ENCODE measurements around the gene PALS1. TPM values are rescaled to one million over a fixed set of nuclear protein-coding genes. Genes with fewer than 3 reads are reported as not detected.

Gene PALS1
- total and polyA plus RNA-seq, 2 experiments from 2014 or later, result 15.3 to 36.5 TPM

DNA sequence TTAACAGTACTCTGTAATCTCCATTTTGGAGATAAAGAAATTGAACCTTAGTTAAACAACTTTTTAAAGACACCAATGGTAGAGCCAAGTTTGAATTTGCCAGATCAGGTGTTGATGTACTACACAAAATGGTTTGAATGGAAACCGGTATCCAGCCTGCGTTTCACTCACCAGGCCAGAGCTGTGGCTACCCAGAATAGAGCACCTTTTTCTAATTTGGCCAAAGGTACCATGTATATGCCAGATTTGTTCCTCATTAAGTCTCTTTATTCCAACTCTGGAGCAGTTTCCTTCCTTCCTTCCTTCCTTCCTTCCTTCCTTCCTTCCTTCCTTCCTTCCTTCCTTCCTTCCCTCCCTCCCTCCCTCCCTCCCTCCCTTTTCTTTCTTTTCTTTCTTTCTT lies 39.3 kb downstream of the PALS1 start:
- Histone ChIP-seq H2AFZ (no peak overlapping the region), H3K4me2 (ENCODE audit: unreplicated experiment) (no peak overlapping the region), H3K4me3 (no peak overlapping the region), H3K27ac (no peak overlapping the region), H3K79me2 (ENCODE audit: insufficient read depth) (peaks cover 93% of the 10 kb centered on the region), H3K4me1 (ENCODE audit: insufficient read depth) (no peaks in the 10 kb centered on the region), H3K9me3 (ENCODE audit: low read depth) (no peaks in the 10 kb centered on the region), H3F3A (ENCODE audit: insufficient read depth) (no peaks in the 10 kb centered on the region), H3K36me3 (ENCODE audit: low read depth) (0 out of 2 replicates have a peak, but pooled peaks cover 3% of the 10 kb centered on the region), H3K9me2 (ENCODE audit: insufficient read depth) (no peaks in the 10 kb centered on the region; the same call in 1 of the 2 replicates), H4K20me1 (ENCODE audit: insufficient read depth) (0 out of 2 replicates have a peak, but pooled peaks cover 7% of the 10 kb centered on the region), H3K27me3 (replicated peaks; ENCODE audit: insufficient read depth) (no peaks in the 10 kb centered on the region), H3K9ac (no peak overlapping the region)
- TF ChIP-seq EZH2phosphoT487 (IDR thresholded peaks at IDR 0.05; ENCODE audit: insufficient read depth, low read depth) (no peak), EZH2 (IDR thresholded peaks at IDR 0.05; ENCODE audit: insufficient read depth, poor library complexity, severe bottlenecking) (no peak)
- DNase-seq, result no peak
- 97 to 98% methylated on average over 2 of the region's 2 CpGs for WGBS, 2 experiments (ENCODE audit: low coverage in 1 of 2, low lambda C conversion rate in 2 of 2, missing lambda C conversion rate in 2 of 2)
- in situ Hi-C loops (cut with MboI), result loop anchor here (25.0 kb wide), 1 partner anchor 643 kb away; no protein-coding TSS in a partner anchor

DNA sequence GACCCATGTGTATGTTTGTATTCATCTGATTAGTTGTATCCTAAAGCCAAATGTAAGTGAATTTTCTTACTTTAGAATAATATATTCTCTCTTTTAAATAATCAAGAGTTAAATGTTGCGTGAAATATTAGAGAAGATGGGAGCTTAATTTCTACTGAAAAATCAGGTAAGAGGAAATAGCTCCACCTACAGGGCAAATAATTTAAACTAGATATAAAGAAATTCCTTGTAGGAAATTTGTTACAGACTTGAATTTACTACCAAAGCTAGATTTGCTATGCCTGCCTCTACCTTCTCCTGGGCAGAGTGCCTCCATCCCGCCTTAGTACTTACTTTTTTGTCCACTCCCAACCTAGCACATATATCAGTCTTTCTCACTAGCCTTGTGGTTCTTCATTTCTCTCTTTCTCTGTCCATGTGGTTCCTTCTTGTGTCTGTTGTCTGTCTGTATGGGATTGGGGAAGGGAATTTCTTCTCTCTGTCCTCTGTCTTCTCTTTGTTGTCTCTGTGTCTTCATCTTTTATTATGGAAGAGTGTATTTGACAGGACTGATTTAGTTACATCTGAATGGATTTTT lies 44.7 kb downstream of the PALS1 start:
- WGBS, 2 experiments (ENCODE audit: low coverage in 1 of 2, low lambda C conversion rate in 2 of 2, missing lambda C conversion rate in 2 of 2), result 22 to 26% methylated on average over 2 of the region's 2 CpGs
- Histone ChIP-seq H3K4me3 (no peak overlapping the region), H3K79me2 (ENCODE audit: insufficient read depth) (peaks cover 83% of the 10 kb centered on the region), H3F3A (ENCODE audit: insufficient read depth) (no peaks in the 10 kb centered on the region), H3K27ac (no peak overlapping the region), H3K36me3 (ENCODE audit: low read depth) (no peaks in the 10 kb centered on the region), H3K4me2 (ENCODE audit: unreplicated experiment) (no peak overlapping the region), H3K9me3 (ENCODE audit: low read depth) (no peaks in the 10 kb centered on the region), H3K27me3 (replicated peaks; ENCODE audit: insufficient read depth) (no peaks in the 10 kb centered on the region), H2AFZ (no peak overlapping the region), H3K9me2 (ENCODE audit: insufficient read depth) (no peaks in the 10 kb centered on the region), H3K9ac (no peak overlapping the region), H4K20me1 (ENCODE audit: insufficient read depth) (no peaks in the 10 kb centered on the region), H3K4me1 (ENCODE audit: insufficient read depth) (no peaks in the 10 kb centered on the region)
- in situ Hi-C loops (cut with MboI), result loop anchor here (25.0 kb wide), 1 partner anchor 649 kb away; no protein-coding TSS in a partner anchor
- peak; percentile 62 for DNase-seq
- TF ChIP-seq EZH2phosphoT487 (IDR thresholded peaks at IDR 0.05; ENCODE audit: insufficient read depth, low read depth), result no peak
- no peak for TF ChIP-seq EZH2 (IDR thresholded peaks at IDR 0.05; ENCODE audit: insufficient read depth, poor library complexity, severe bottlenecking)

Other genes with a start within 250 kb of the PALS1 start
- gene GARIN2, start 52.0 kb upstream of the PALS1 start, total RNA-seq (2014; rRNA removed; shearing (Covaris generic)), result not detected in 2 replicates
- gene GARIN2, start 52.0 kb upstream of the PALS1 start, polyA plus RNA-seq (2016; fragmentation: Nextera tagmentation; extraction: Ambion mirVana), result not detected in 2 replicates
- 128 and 129 TPM in 2 replicates for gene ATP6V1D, start 118.4 kb downstream of the PALS1 start, total RNA-seq (2014; rRNA removed; shearing (Covaris generic))
- gene ATP6V1D, start 118.4 kb downstream of the PALS1 start, polyA plus RNA-seq (2016; fragmentation: Nextera tagmentation; extraction: Ambion mirVana), result 191 and 192 TPM in 2 replicates
- gene EIF2S1, start 118.9 kb downstream of the PALS1 start, total RNA-seq (2014; rRNA removed; shearing (Covaris generic)), result 232 and 273 TPM in 2 replicates
- gene EIF2S1, start 118.9 kb downstream of the PALS1 start, polyA plus RNA-seq (2016; fragmentation: Nextera tagmentation; extraction: Ambion mirVana), result 218 and 222 TPM in 2 replicates
- gene PLEK2, start 170.7 kb downstream of the PALS1 start, total RNA-seq (2014; rRNA removed; shearing (Covaris generic)), result 10.8 and 12.4 TPM in 2 replicates
- gene PLEK2, start 170.7 kb downstream of the PALS1 start, polyA plus RNA-seq (2016; fragmentation: Nextera tagmentation; extraction: Ambion mirVana), result 11.4 and 11.5 TPM in 2 replicates
- 0.65 and 1.1 TPM in 2 replicates for gene TMEM229B, start 247.3 kb downstream of the PALS1 start, total RNA-seq (2014; rRNA removed; shearing (Covaris generic))
- 0.43 and 0.48 TPM in 2 replicates for gene TMEM229B, start 247.3 kb downstream of the PALS1 start, polyA plus RNA-seq (2016; fragmentation: Nextera tagmentation; extraction: Ambion mirVana)